Upper lobe of left lung (tissue), 6 donors: ENCODE data around the gene REXO4. TPM values are rescaled to one million over a fixed set of nuclear protein-coding genes. Genes with fewer than 3 reads are reported as not detected.

ENCODE experiments used
- ATAC-seq, 2 donors: fragments of 200-7000 bp; cut with Tn5 transposase; one replicate each; pipeline ENCODE4 v1.9.1; 2022; ENCODE audit warnings: mild to moderate bottlenecking in 2 of 2, moderate library complexity in 2 of 2; ENCODE audit not compliant: low FRiP score in 2 of 2
- DNase-seq, 2 donors: peaks; one replicate each; pipeline ENCODE4 v3.0.0-alpha.2; 2019 to 2020
- H3K27ac ChIP-seq, 4 donors: fragments of 200-600 bp; sonication (generic); one replicate each; pipeline ENCODE4 v1.5.1; 2016 to 2019
- H3K27me3 ChIP-seq, 4 donors: fragments of 200-600 bp; sonication (generic); one replicate each; pipeline ENCODE4 v1.5.1; 2017 to 2019
- H3K36me3 ChIP-seq, 4 donors: fragments of 200-600 bp; sonication (generic); one replicate each; pipeline ENCODE4 v1.5.1; 2016 to 2019
- H3K4me1 ChIP-seq, 4 donors: fragments of 200-600 bp; sonication (generic); one replicate each; pipeline ENCODE4 v1.5.1; 2018 to 2019
- H3K4me3 ChIP-seq, 4 donors: fragments of 200-600 bp; sonication (generic); one replicate each; pipeline ENCODE4 v1.5.1; 2017 to 2019; ENCODE audit warnings: mild to moderate bottlenecking in 2 of 4, moderate library complexity in 1 of 4
- H3K9me3 ChIP-seq, 4 donors: fragments of 200-600 bp; sonication (generic); one replicate each; pipeline ENCODE4 v1.5.1; 2018 to 2019
- EP300 ChIP-seq, 4 donors: sonication (generic); formaldehyde crosslinking; IDR thresholded peaks; one replicate each; pipeline ENCODE4 v1.5.1; 2017; ENCODE audit warnings: antibody characterized with exemption in 4 of 4, control low read depth in 2 of 4
- POLR2A ChIP-seq, 4 donors: fragments of 450-650 bp; IDR thresholded peaks; one replicate each; pipeline ENCODE4 v1.5.1; 2016 to 2017; ENCODE audit warnings: antibody characterized with exemption in 4 of 4, mild to moderate bottlenecking in 2 of 4
- POLR2AphosphoS5 ChIP-seq, 2 donors: sonication (generic); formaldehyde crosslinking; IDR thresholded peaks; one replicate each; pipeline ENCODE4 v1.5.1; 2017; ENCODE audit warnings: antibody characterized with exemption in 2 of 2
- WGBS, 2 donors: methylation state at CpG; one replicate each; pipeline ENCODE4 v1.1.5; 2017 to 2018; 5-methylcytosine and 5-hydroxymethylcytosine counted together
- total RNA-seq, 6 donors: library from RNA; depleted of rRNA in 4 of 6; stranded (reverse); fragments of >200 nt in 4 of 6; gene quantifications; one replicate each; pipeline versions ENCODE4 v1.1.0 to v1.2.1, GENCODE V29; 2016 to 2021
- TF ChIP-seq, protein P1 (sequence below), 6 experiments: fragments of 450-650 bp in 4 of 6; fragments of 200-600 bp in 2 of 6; sonication (generic) in 2 of 6; IDR thresholded peaks; one replicate each; pipeline ENCODE4 v1.5.1; 2016 to 2019; ENCODE audit warnings: antibody characterized with exemption in 6 of 6
- donor health status: DM: no; HTN: no; CAD: no; lungs with moderate emphysema.
- donor health status: DM: no; HTN: yes; CAD: no; lungs with severe emphysema.

Gene REXO4
- total RNA-seq, 6 donors from 2014 or later = 14.7 to 34.3 (median 23.1) TPM

GRCh38 chr9:133429641-133430161, 11.9 kb upstream of the REXO4 start:
- Histone ChIP-seq H3K36me3 (no peaks in the 10 kb centered on the region), H3K4me1 (peaks cover 7 to 22% (median 10%) of the 10 kb centered on the region in 4 donors), H3K27me3 (peaks cover 0 to 9% (median 3%) of the 10 kb centered on the region in 4 donors), H3K9me3 (no peaks in the 10 kb centered on the region), H3K27ac (no peak overlapping the region), H3K4me3 (no peak overlapping the region)
- WGBS, 2 donors = 25 to 52% methylated on average over 6 to 49 of the region's 49 CpGs
- DNase-seq (peak in 1 of 2 donors; percentile 85), ATAC-seq (peak in 1 of 2 donors; percentile 34)
- TF ChIP-seq, protein P1, sequence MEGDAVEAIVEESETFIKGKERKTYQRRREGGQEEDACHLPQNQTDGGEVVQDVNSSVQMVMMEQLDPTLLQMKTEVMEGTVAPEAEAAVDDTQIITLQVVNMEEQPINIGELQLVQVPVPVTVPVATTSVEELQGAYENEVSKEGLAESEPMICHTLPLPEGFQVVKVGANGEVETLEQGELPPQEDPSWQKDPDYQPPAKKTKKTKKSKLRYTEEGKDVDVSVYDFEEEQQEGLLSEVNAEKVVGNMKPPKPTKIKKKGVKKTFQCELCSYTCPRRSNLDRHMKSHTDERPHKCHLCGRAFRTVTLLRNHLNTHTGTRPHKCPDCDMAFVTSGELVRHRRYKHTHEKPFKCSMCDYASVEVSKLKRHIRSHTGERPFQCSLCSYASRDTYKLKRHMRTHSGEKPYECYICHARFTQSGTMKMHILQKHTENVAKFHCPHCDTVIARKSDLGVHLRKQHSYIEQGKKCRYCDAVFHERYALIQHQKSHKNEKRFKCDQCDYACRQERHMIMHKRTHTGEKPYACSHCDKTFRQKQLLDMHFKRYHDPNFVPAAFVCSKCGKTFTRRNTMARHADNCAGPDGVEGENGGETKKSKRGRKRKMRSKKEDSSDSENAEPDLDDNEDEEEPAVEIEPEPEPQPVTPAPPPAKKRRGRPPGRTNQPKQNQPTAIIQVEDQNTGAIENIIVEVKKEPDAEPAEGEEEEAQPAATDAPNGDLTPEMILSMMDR (IDR thresholded peaks at IDR 0.05) = peak in 4 of 6 experiments; percentile 13 to 30 (median 24)
- no peak for TF ChIP-seq POLR2A (IDR thresholded peaks at IDR 0.05)

DNA sequence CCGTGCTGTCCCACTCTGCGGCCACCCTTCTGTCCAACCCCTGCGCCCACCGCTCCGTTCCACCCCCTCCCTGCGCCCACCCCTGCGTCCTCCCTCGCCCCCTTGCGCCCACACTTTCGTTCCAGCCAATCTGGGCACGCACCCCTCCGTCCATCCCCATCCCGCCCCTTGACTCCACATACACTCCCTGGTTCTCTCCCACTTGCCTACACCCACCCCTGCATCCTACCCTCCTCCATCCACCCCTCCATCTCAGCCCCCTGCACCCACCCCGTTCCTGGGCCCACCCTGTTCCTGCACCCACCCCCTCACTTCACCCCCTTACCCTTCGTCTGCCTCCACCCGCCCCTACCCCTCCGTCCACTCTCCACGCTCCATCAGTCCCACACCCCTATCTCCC, 11.4 kb upstream of the REXO4 start:
- Histone ChIP-seq H3K9me3 (no peaks in the 10 kb centered on the region), H3K4me1 (peaks cover 7 to 22% (median 10%) of the 10 kb centered on the region in 4 donors), H3K27ac (no peak overlapping the region), H3K36me3 (no peaks in the 10 kb centered on the region), H3K27me3 (peaks cover 0 to 9% (median 3%) of the 10 kb centered on the region in 4 donors), H3K4me3 (peak overlapping the region in 3 of 4 donors; percentile 36 to 47 (median 42))
- 8 to 14% methylated on average over 8 to 12 of the region's 18 CpGs for WGBS, 2 donors
- ATAC-seq = no peak
- no peak for TF ChIP-seq EP300 (IDR thresholded peaks at IDR 0.05)
- no peak for TF ChIP-seq POLR2AphosphoS5 (IDR thresholded peaks at IDR 0.05)
- TF ChIP-seq, protein P1 (IDR thresholded peaks at IDR 0.05) = no peak
- no peak for TF ChIP-seq POLR2A (IDR thresholded peaks at IDR 0.05)
- no peak for DNase-seq

DNA sequence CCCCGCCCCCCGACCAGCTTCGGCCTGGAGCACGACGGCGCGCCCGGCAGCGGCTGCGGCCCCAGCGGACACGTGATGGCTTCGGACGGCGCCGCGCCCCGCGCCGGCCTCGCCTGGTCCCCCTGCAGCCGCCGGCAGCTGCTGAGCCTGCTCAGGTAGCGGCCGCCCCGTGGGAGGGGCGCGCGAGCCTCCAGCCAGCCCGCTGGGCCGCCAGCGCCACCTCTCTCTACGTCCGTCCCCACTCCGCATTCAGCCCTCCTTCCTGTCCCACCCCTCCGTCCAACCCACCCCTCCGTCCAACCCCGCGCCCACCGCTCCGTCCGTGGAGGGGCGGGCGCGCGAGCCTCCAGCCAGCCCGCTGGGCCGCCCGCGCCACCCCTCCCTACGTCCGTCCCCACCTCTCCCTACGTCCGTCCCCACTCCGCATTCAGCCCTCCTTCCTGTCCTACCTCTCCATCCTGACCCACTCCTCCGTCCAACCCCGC, 10.8 kb upstream of the REXO4 start:
- 2 to 3% methylated on average over 17 to 29 of the region's 57 CpGs for WGBS, 2 donors
- Histone ChIP-seq H3K4me3 (peak overlapping the region in 3 of 4 donors; percentile 36 to 47 (median 42)), H3K9me3 (no peaks in the 10 kb centered on the region), H3K36me3 (no peaks in the 10 kb centered on the region), H3K4me1 (peaks cover 7 to 22% (median 10%) of the 10 kb centered on the region in 4 donors), H3K27me3 (peaks cover 0 to 9% (median 3%) of the 10 kb centered on the region in 4 donors), H3K27ac (no peak overlapping the region)
- TF ChIP-seq POLR2AphosphoS5 (IDR thresholded peaks at IDR 0.05) (no peak), POLR2A (IDR thresholded peaks at IDR 0.05) (no peak), EP300 (IDR thresholded peaks at IDR 0.05) (no peak)
- TF ChIP-seq, protein P1 (IDR thresholded peaks at IDR 0.05) = no peak
- ATAC-seq (peak in 1 of 2 donors; percentile 27), DNase-seq (peak in 1 of 2 donors; percentile 84)

DNA sequence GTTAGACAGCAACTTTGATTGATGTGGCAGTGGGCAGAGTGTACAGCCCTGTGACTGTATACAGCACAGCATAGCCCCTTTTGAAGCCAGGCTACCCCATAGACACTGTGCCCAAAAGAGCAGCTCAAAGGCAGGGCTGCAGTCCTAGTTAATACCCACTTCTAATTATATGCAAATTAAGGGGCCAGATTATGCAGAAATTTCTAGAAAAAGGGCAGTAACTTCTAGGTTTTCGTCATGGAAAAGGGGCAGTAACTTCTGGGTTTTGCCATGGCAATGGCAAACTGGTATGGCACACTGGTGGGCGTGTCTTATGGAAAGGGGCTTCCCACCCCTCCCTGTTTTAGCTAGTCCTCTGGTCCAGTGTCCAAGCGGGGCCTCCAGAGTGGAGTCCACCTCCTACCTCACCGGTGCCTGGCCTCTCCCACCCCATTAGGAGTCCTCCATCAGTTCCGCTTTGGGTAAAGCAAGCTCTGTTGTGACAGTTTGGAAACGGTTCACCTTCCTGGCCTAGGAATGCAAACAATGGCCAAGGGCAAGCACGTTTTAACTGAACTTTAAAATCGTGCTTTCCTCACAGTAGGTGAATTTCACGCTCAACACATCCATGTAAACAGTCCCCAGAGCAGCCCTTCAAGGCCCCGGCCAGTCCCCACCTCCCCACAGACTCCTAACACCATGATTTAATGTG, 10.0 kb upstream of the REXO4 start:
- no peaks in the 10 kb centered on the region for H3K36me3 ChIP-seq
- 65 to 67% methylated on average over 10 of the region's 10 CpGs for WGBS, 2 donors
- TF ChIP-seq POLR2AphosphoS5 (IDR thresholded peaks at IDR 0.05) = no peak
- TF ChIP-seq EP300 (IDR thresholded peaks at IDR 0.05) = no peak
- TF ChIP-seq, protein P1 (IDR thresholded peaks at IDR 0.05) = no peak
- no peak for TF ChIP-seq POLR2A (IDR thresholded peaks at IDR 0.05)
- peak overlapping the region in 2 of 4 donors; percentile 36 to 47 for H3K4me3 ChIP-seq
- peaks cover 7 to 22% (median 10%) of the 10 kb centered on the region in 4 donors for H3K4me1 ChIP-seq
- peaks cover 0 to 9% (median 3%) of the 10 kb centered on the region in 4 donors for H3K27me3 ChIP-seq
- DNase-seq (no peak), ATAC-seq (no peak)
- H3K9me3 ChIP-seq = no peaks in the 10 kb centered on the region
- H3K27ac ChIP-seq = no peak overlapping the region
